Measurements from ENCODE around the gene FLRT1. TPM values are rescaled to one million over a fixed set of nuclear protein-coding genes. Genes with fewer than 3 reads are reported as not detected.
A peak's percentile ranks its signal among the peaks of the same experiment; 100 is the strongest.

Gene FLRT1, protein sequence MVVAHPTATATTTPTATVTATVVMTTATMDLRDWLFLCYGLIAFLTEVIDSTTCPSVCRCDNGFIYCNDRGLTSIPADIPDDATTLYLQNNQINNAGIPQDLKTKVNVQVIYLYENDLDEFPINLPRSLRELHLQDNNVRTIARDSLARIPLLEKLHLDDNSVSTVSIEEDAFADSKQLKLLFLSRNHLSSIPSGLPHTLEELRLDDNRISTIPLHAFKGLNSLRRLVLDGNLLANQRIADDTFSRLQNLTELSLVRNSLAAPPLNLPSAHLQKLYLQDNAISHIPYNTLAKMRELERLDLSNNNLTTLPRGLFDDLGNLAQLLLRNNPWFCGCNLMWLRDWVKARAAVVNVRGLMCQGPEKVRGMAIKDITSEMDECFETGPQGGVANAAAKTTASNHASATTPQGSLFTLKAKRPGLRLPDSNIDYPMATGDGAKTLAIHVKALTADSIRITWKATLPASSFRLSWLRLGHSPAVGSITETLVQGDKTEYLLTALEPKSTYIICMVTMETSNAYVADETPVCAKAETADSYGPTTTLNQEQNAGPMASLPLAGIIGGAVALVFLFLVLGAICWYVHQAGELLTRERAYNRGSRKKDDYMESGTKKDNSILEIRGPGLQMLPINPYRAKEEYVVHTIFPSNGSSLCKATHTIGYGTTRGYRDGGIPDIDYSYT
- 0.03 TPM in 2 replicates for polyA plus RNA-seq (2013)

DNA sequence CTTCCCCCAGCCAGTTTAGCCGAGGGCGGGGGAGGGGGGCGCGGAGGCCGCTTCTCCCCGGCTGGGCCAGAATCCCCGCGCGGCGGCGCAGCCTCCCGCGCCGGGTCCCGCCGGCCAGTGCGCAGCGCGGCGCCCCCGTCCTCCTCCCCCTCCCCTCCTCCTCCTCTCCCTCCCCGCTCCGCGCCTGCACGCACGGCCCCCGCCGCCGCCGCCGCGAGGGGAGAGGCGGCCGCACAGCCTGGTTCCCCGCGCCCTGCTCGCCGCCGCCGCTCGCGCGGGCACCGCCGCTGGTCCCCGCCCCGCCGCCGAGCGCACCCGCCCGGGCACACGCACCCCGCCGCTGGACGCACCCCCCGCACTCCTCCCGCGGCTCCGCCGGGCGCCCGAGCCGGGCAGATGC, at the start of gene FLRT1:
TSS of gene FLRT1 (plus strand) at position 356 of the 400 bp plus-strand sequence. CDS start 80,337 bp downstream, outside the sequence.
- no peak for DNase-seq
- Histone ChIP-seq H3K9ac (ENCODE audit: low read length) (no peak within 1 kb of the TSS), H4K8ac (ENCODE audit: low read depth, low read length) (no peak within 1 kb of the TSS), H2BK5ac (ENCODE audit: low read depth, low read length, poor library complexity) (no peak within 1 kb of the TSS), H4K12ac (ENCODE audit: low read depth, low read length) (no peak within 1 kb of the TSS), H3K4me1 (ENCODE audit: control insufficient read depth in 1 of 2, insufficient read depth in 2 of 2, low read length in 2 of 2) (no peaks in the 10 kb centered on the region), H2AFZ (ENCODE audit: insufficient read depth, low read length, poor library complexity) (no peak within 1 kb of the TSS), H2BK12ac (ENCODE audit: low read length) (no peak within 1 kb of the TSS), H3K4me2 (ENCODE audit: low read length) (peak within 1 kb of the TSS; percentile 37), H3K9me3 (ENCODE audit: insufficient read depth, low read depth, low read length) (peaks cover 1% of the 10 kb centered on the region), H2AK5ac (ENCODE audit: low read length) (no peak within 1 kb of the TSS), H3K79me2 (ENCODE audit: control insufficient read depth, insufficient read depth, low read length, poor library complexity) (no peaks in the 10 kb centered on the region), H2BK120ac (ENCODE audit: insufficient read depth, low read length, poor library complexity) (no peak within 1 kb of the TSS), H3K27ac (ENCODE audit: low read depth, low read length) (no peak within 1 kb of the TSS), H3K18ac (ENCODE audit: low read length) (no peak within 1 kb of the TSS), H3K4ac (ENCODE audit: low read depth, low read length) (no peak within 1 kb of the TSS), H3K23ac (ENCODE audit: low read length) (no peak within 1 kb of the TSS), H3K36me3 (ENCODE audit: control insufficient read depth in 1 of 2, insufficient read depth in 2 of 2, low read length in 2 of 2) (no peaks in the 10 kb centered on the region), H3K14ac (ENCODE audit: low read length) (no peak within 1 kb of the TSS), H4K91ac (ENCODE audit: low read depth, low read length) (no peak within 1 kb of the TSS), H3K79me1 (ENCODE audit: low read length) (no peaks in the 10 kb centered on the region), H3K27me3 (ENCODE audit: insufficient read depth, low read length) (peaks cover 47% of the 10 kb centered on the region), H3K4me3 (ENCODE audit: low read depth, low read length) (no peak within 1 kb of the TSS)
- no CpG with 5 or more reads among the region's 64 CpGs for WGBS (ENCODE audit: extremely low coverage, insufficient coverage, insufficient read length)

GRCh38 chr11:63986156-63986931, 49.4 kb upstream of the FLRT1 start, which contains the start of gene OTUB1:
Gene OTUB1, plus strand, starts transcription at chr11:63986438. Its CDS starts 19 bp downstream, at chr11:63986457.
- peaks cover 20 to 28% of the 10 kb centered on the region in 2 experiments for H3K36me3 ChIP-seq (ENCODE audit: control insufficient read depth in 1 of 2, insufficient read depth in 2 of 2, low read length in 2 of 2)
- H3K18ac ChIP-seq (ENCODE audit: low read length) = peak within 1 kb of the TSS; percentile 76
- H3K4me2 ChIP-seq (ENCODE audit: low read length) = peak within 1 kb of the TSS; percentile 92
- H3K4ac ChIP-seq (ENCODE audit: low read depth, low read length) = peak within 1 kb of the TSS; percentile 77
- no peak within 1 kb of the TSS for H3K23ac ChIP-seq (ENCODE audit: low read length)
- H2AFZ ChIP-seq (ENCODE audit: insufficient read depth, low read length, poor library complexity) = peak within 1 kb of the TSS; percentile 78
- H3K9ac ChIP-seq (ENCODE audit: low read length) = peak within 1 kb of the TSS; percentile 99
- DNase-seq = peak; percentile 98 to 99
- H3K4me3 ChIP-seq (ENCODE audit: low read depth, low read length) = peak within 1 kb of the TSS; percentile 100
- peaks cover 11 to 17% of the 10 kb centered on the region in 2 experiments for H3K4me1 ChIP-seq (ENCODE audit: control insufficient read depth in 1 of 2, insufficient read depth in 2 of 2, low read length in 2 of 2)
- no peaks in the 10 kb centered on the region for H3K27me3 ChIP-seq (ENCODE audit: insufficient read depth, low read length)
- peak within 1 kb of the TSS; percentile 94 for H4K12ac ChIP-seq (ENCODE audit: low read depth, low read length)
- peaks cover 9% of the 10 kb centered on the region for H3K79me1 ChIP-seq (ENCODE audit: low read length)
- H2AK5ac ChIP-seq (ENCODE audit: low read length) = peak within 1 kb of the TSS; percentile 95
- H3K9me3 ChIP-seq (ENCODE audit: insufficient read depth, low read depth, low read length) = peaks cover 1% of the 10 kb centered on the region
- H2BK120ac ChIP-seq (ENCODE audit: insufficient read depth, low read length, poor library complexity) = peak within 1 kb of the TSS; percentile 92
- WGBS (ENCODE audit: extremely low coverage, insufficient coverage, insufficient read length) = no CpG with 5 or more reads among the region's 63 CpGs
- peak within 1 kb of the TSS; percentile 73 for H2BK5ac ChIP-seq (ENCODE audit: low read depth, low read length, poor library complexity)
- peak within 1 kb of the TSS; percentile 94 for H4K91ac ChIP-seq (ENCODE audit: low read depth, low read length)
- H3K27ac ChIP-seq (ENCODE audit: low read depth, low read length) = peak within 1 kb of the TSS; percentile 86
- H4K8ac ChIP-seq (ENCODE audit: low read depth, low read length) = peak within 1 kb of the TSS; percentile 96
- peak within 1 kb of the TSS; percentile 94 for H3K14ac ChIP-seq (ENCODE audit: low read length)
- peaks cover 13% of the 10 kb centered on the region for H3K79me2 ChIP-seq (ENCODE audit: control insufficient read depth, insufficient read depth, low read length, poor library complexity)
- H2BK12ac ChIP-seq (ENCODE audit: low read length) = no peak within 1 kb of the TSS

- Histone ChIP-seq H3K4ac (ENCODE audit: low read depth, low read length) (peak overlapping the region; percentile 77), H4K12ac (ENCODE audit: low read depth, low read length) (peak overlapping the region; percentile 94), H3K9me3 (ENCODE audit: insufficient read depth, low read depth, low read length) (no peaks in the 10 kb centered on the region), H3K79me2 (ENCODE audit: control insufficient read depth, insufficient read depth, low read length, poor library complexity) (peaks cover 13% of the 10 kb centered on the region), H3K14ac (ENCODE audit: low read length) (peak overlapping the region; percentile 94), H2AK5ac (ENCODE audit: low read length) (peak overlapping the region; percentile 95), H2BK120ac (ENCODE audit: insufficient read depth, low read length, poor library complexity) (peak overlapping the region; percentile 92), H3K27ac (ENCODE audit: low read depth, low read length) (peak overlapping the region; percentile 86), H4K8ac (ENCODE audit: low read depth, low read length) (peak overlapping the region; percentile 96), H3K23ac (ENCODE audit: low read length) (no peak overlapping the region), H3K9ac (ENCODE audit: low read length) (peak overlapping the region; percentile 99), H3K4me3 (ENCODE audit: low read depth, low read length) (peak overlapping the region; percentile 100), H2BK12ac (ENCODE audit: low read length) (no peak overlapping the region), H2AFZ (ENCODE audit: insufficient read depth, low read length, poor library complexity) (peak overlapping the region; percentile 78), H3K4me1 (ENCODE audit: control insufficient read depth in 1 of 2, insufficient read depth in 2 of 2, low read length in 2 of 2) (peaks cover 11 to 17% of the 10 kb centered on the region in 2 experiments), H4K91ac (ENCODE audit: low read depth, low read length) (peak overlapping the region; percentile 94), H2BK5ac (ENCODE audit: low read depth, low read length, poor library complexity) (peak overlapping the region; percentile 73), H3K36me3 (ENCODE audit: control insufficient read depth in 1 of 2, insufficient read depth in 2 of 2, low read length in 2 of 2) (peaks cover 25 to 33% of the 10 kb centered on the region in 2 experiments), H3K27me3 (ENCODE audit: insufficient read depth, low read length) (no peaks in the 10 kb centered on the region), H3K79me1 (ENCODE audit: low read length) (peaks cover 9% of the 10 kb centered on the region), H3K18ac (ENCODE audit: low read length) (peak overlapping the region; percentile 76), H3K4me2 (ENCODE audit: low read length) (peak overlapping the region; percentile 92)
- WGBS (ENCODE audit: extremely low coverage, insufficient coverage, insufficient read length) = no CpG with 5 or more reads among the region's 25 CpGs
- no peak for DNase-seq
These were observed 48.7 kb upstream of the FLRT1 start for GRCh38 chr11:63986932-63987513.

DNA sequence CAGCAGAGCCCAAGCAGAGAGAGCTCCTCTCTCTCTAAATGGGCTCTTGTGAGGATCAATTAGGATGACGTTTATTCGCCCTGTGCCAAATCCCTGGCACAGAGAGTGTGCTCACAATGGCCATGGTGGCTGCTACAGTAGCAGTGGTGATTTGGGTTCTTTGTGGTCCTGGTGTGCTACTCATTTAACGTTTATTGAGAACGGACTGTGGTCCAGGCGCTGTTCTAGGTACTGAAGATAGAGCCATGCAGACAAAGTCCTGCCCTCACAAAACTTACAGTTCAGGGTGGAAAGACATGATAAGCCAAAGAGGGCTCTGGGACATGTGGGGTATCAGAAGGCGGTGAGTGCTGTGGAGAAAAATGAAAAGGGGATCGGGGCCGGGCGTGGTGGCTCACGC, 44.2 kb upstream of the FLRT1 start:
- WGBS (ENCODE audit: extremely low coverage, insufficient coverage, insufficient read length) = no CpG with 5 or more reads among the region's 10 CpGs
- Histone ChIP-seq H3K18ac (ENCODE audit: low read length) (no peak overlapping the region), H3K79me2 (ENCODE audit: control insufficient read depth, insufficient read depth, low read length, poor library complexity) (peaks cover 11% of the 10 kb centered on the region), H3K9ac (ENCODE audit: low read length) (no peak overlapping the region), H2BK120ac (ENCODE audit: insufficient read depth, low read length, poor library complexity) (no peak overlapping the region), H3K36me3 (ENCODE audit: control insufficient read depth in 1 of 2, insufficient read depth in 2 of 2, low read length in 2 of 2) (peaks cover 54 to 66% of the 10 kb centered on the region in 2 experiments), H3K27me3 (ENCODE audit: insufficient read depth, low read length) (no peaks in the 10 kb centered on the region), H4K91ac (ENCODE audit: low read depth, low read length) (no peak overlapping the region), H4K8ac (ENCODE audit: low read depth, low read length) (no peak overlapping the region), H3K14ac (ENCODE audit: low read length) (no peak overlapping the region), H3K79me1 (ENCODE audit: low read length) (peaks cover 6% of the 10 kb centered on the region), H3K23ac (ENCODE audit: low read length) (no peak overlapping the region), H2BK5ac (ENCODE audit: low read depth, low read length, poor library complexity) (no peak overlapping the region), H3K4me2 (ENCODE audit: low read length) (no peak overlapping the region), H3K27ac (ENCODE audit: low read depth, low read length) (no peak overlapping the region), H2AFZ (ENCODE audit: insufficient read depth, low read length, poor library complexity) (no peak overlapping the region), H3K4me1 (ENCODE audit: control insufficient read depth in 1 of 2, insufficient read depth in 2 of 2, low read length in 2 of 2) (peaks cover 8 to 10% of the 10 kb centered on the region in 2 experiments), H3K9me3 (ENCODE audit: insufficient read depth, low read depth, low read length) (no peaks in the 10 kb centered on the region), H4K12ac (ENCODE audit: low read depth, low read length) (no peak overlapping the region), H3K4me3 (ENCODE audit: low read depth, low read length) (no peak overlapping the region), H3K4ac (ENCODE audit: low read depth, low read length) (no peak overlapping the region), H2AK5ac (ENCODE audit: low read length) (no peak overlapping the region), H2BK12ac (ENCODE audit: low read length) (no peak overlapping the region)
- no peak for DNase-seq
